Inferior parietal cortex (tissue), 1 donor: ENCODE measurements around the gene SHFL.

Experiments used
- DNase-seq: peaks from one replicate; pipeline ENCODE4 v3.0.0-alpha.2; 2016; ENCODE audit errors: extremely low spot score

The SHFL gene

GRCh38 chr19:10087296-10088061, 1.4 kb downstream of the SHFL start:
- DNase-seq: no peak

GRCh38 chr19:10088949-10089554, 2.9 kb downstream of the SHFL start:
- DNase-seq: no peak

- DNase-seq: no peak
Measured at GRCh38 chr19:10089801-10090375, 3.8 kb downstream of the SHFL start.

GRCh38 chr19:10091370-10091687, 5.2 kb downstream of the SHFL start:
- no peak for DNase-seq

GRCh38 chr19:10091895-10092641, 6.0 kb downstream of the SHFL start:
- no peak for DNase-seq

- no peak for DNase-seq
Measured at GRCh38 chr19:10092648-10093294, 6.7 kb downstream of the SHFL start.

GRCh38 chr19:10093295-10094186, 7.4 kb downstream of the SHFL start:
- no peak for DNase-seq

GRCh38 chr19:10095622-10095947, 9.5 kb downstream of the SHFL start:
- no peak for DNase-seq

- DNase-seq: peak; percentile 81
Measured at GRCh38 chr19:10095948-10096614, 10.0 kb downstream of the SHFL start.

- DNase-seq: no peak
Measured at GRCh38 chr19:10096615-10096963, 10.5 kb downstream of the SHFL start.

GRCh38 chr19:10100163-10100785, 14.2 kb downstream of the SHFL start:
- no peak for DNase-seq

- no peak for DNase-seq
Measured at GRCh38 chr19:10102787-10103236, 16.7 kb downstream of the SHFL start.

- DNase-seq: no peak
Measured at GRCh38 chr19:10104130-10104513, 18.0 kb downstream of the SHFL start.

GRCh38 chr19:10104665-10105508, 18.8 kb downstream of the SHFL start:
- no peak for DNase-seq

GRCh38 chr19:10105509-10106099, 19.5 kb downstream of the SHFL start:
- DNase-seq: no peak

GRCh38 chr19:10106100-10106936, 20.2 kb downstream of the SHFL start, which contains the start of gene PPAN:
TSS of gene PPAN (plus strand) at chr19:10106362. CDS start at chr19:10106395, 33 bp downstream.
- DNase-seq: peak; percentile 97

- DNase-seq: no peak
Measured at GRCh38 chr19:10107254-10107653, 21.1 kb downstream of the SHFL start.
